Measurements from ENCODE around the gene RUNDC3A.
A peak's percentile ranks its signal among the peaks of the same experiment; 100 is the strongest.

Gene RUNDC3A

GRCh38 chr17:44308320-44308818, at the start of gene RUNDC3A:
TSS of gene RUNDC3A (plus strand) at chr17:44308601. CDS start at chr17:44308833, 232 bp downstream.
- DNase-seq (ENCODE audit: low spot score), result peak; percentile 98

GRCh38 chr17:44258811-44259351, 49.5 kb upstream of the RUNDC3A start:
- no peak for DNase-seq (ENCODE audit: low spot score)

DNA sequence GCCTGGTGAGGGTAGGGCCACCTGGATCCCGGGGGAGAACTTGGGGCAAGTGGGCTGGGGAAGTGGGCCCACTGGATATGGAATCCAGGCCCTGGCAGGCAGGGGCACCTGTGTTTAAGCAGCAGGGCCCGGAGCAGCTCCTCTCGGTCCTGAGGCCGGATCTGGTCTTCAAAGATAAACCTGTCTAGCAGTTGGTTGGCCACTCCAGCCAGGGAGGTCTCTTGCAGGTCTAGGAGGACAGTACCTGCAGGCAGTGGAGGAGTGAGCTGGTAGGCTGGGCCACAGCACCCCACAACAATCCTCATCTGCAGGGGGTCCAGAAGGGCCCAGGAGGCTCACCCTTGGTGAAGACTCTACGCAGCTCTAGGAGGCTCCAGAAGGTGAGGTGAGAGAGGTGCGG, 48.1 kb upstream of the RUNDC3A start:
- no peak for DNase-seq (ENCODE audit: low spot score)

GRCh38 chr17:44262654-44263225, 45.7 kb upstream of the RUNDC3A start:
- no peak for DNase-seq (ENCODE audit: low spot score)

DNA sequence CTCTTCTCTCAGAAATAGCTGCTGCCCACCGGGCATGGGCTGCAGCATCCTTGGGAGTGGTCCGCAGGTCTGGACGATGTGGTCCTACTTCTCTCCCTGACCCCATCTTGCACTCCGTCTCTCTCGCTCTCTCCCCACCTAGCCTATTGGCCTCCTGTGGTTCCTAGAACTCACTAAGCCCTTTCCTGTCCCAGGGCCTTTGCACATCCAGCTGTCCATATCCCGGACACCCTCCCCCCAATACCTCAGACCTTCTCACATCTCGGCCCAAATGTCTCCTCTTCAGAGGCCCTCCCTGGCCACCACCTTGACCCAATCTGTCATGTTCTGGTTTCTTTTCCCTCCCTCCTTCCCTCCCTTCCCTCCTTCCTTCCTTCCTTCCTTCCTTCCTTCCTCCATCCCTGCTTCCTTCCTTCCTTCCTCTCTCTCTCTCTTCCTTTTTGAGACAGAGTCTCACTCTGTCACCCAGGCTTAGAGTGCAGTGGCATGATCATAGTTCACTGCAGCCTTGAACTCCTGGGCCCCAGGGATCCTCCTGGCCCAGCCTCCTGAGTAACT, 45.0 kb upstream of the RUNDC3A start:
- DNase-seq (ENCODE audit: low spot score), result no peak

DNA sequence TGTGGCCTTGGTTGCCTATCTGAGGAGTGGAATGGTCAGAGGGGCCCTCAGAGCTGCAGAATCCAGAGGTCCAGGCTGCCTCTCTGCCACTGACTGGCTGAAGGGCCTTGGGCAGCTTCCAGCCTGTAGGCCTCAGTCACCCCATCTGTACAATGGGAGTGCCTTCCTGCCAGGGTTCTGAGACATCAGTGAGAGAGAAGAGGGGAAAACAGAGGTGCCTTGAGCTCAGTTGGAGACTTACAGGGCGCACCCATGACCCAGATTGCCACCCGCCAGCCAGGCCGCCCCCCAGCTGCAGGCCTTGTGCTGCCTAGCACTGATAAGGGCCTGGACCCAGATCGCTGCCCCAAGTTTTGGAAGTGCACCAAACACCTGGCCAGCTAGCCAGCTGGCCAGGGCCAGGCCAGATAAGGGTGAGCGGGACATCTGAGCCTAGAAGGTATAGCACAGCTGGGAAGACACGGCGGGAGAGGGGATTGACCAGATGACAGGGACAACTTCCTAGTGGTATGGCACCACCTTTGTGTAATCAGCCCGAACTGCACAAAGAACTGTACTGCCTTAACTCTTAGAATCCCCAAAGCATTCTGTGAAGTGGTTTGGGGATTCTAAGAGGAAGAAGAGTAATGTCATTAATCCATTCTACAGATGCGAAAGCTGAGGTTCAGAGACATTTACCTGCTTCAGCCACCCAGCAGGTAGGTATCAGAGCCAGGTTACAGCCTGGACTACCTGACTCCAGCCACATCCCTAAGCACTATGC, 41.8 kb upstream of the RUNDC3A start:
- DNase-seq (ENCODE audit: low spot score), result no peak

DNA sequence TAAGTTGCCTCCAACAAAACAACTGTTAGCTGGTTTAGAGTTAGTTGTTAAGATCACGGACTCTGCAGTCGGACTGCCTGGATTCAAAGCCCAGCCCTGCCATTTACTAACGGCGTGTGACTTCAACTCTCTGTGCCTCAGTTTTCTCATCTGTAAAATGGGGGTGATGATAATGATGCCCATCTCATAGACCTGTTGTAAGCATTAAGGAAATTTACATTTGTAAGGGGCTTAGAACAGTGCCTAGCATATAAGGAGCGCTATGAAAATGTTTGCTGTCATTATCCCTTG, 41.3 kb upstream of the RUNDC3A start:
- DNase-seq (ENCODE audit: low spot score), result no peak

- peak; percentile 28 for DNase-seq (ENCODE audit: low spot score)
These were observed 40.4 kb upstream of the RUNDC3A start, which contains the start of gene SLC4A1 for GRCh38 chr17:44267818-44268490. TSS of gene SLC4A1 (minus strand) at chr17:44268135. CDS start at chr17:44262866, 5,269 bp downstream.

DNA sequence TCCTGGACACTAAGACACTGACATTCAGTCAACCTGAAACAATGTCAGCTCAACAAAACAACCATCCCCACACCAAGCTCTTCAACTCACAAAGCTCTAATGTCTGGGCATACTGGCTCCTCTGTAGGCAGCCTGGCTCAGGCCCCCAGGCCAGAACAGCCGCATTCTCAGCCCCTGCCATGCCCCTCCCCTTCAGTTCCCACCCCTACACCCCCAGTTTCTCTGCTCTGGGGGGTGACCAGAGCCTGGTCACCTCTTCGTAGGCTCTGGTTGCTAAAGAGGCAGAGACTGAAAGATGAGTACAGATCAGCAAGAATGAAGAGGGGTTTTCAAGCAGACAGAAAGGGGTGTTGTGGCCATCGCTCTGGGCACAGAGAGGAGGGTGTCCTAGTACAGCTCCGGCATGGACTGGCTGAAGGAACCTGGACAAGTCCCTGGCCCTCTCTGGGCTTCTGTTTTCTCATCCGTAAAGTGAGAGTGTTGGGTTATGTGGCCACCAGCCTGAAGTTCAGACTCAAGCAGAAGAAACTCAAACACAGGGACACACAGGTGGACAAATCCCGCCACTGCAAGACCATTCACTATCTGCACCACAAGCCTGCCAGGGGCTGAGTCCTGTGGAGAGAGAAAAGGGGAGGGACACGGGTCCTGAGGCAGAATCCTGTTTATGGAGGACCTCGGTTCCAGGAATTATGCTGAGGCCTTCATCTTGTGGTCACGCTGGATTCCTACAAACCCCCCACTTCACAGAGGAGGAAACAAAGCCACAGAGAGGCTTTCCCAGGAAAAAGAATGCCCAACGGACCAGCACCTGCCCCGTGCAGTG, 39.5 kb upstream of the RUNDC3A start:
- no peak for DNase-seq (ENCODE audit: low spot score)

DNA sequence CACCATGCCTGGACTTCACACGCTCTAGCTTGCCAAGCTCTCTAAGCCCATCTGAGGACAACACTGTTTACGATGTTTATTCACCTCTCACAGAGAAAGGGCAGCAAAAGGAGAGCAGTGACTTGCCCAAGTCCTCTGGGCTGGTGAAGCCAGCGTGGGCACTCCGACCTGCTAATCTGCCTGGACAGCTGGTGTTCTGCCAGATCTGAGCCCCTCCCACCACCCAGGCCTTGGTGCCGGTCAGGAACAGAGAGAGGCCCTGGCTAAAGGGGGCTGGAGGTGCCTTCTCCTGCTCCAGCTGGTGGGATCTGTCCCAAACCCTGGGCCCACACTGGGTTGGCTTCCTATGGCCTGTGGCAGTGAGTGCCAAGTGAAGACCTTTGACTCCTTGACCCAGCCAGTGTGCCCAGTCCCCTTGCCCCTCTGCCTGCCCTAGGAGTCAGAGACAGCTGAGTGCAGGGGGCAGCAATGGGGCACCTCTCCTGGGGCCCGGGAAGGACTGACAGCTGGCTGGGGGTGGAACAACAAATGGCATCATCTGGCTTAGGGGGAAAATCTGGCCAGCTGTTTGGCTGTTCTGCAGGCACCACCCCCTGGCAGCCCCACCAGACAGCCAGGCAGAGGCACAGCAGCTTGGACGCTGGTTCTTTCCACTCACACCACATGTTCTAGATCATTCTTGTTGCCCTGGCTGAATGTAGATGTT, 38.7 kb upstream of the RUNDC3A start:
- no peak for DNase-seq (ENCODE audit: low spot score)

DNA sequence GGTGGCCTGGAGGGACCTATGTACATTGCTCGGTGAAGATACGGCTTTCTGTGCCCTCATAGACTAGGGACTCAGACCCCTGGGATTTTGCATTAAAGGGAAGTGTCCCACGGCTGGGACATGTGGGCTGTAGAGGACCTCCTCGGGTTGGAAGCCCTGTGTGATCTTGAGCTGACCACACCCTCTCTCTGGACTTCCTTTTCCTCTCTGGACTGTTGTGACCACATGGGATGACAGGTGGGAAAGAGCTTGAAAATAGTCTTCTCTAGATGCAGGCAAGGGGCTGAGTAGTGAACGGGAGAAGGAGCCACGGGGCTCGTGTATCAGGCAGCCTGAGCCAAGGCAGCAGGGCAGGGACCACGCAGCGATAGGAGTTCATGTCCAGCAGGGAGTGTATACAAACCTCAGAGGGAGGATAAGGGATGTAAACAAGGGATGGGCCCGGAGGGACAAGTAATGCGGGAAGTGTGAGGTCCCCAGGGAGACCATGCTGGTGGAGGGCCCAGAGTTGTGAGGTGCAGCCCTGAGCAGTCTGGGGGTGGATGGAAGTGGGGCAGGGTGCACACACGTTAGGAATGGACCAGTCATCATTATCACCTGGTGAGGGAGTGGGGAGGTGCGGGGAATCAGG, 36.0 kb upstream of the RUNDC3A start:
- DNase-seq (ENCODE audit: low spot score), result peak; percentile 8

GRCh38 chr17:44272954-44273353, 35.4 kb upstream of the RUNDC3A start:
- DNase-seq (ENCODE audit: low spot score), result peak; percentile 9

- DNase-seq (ENCODE audit: low spot score), result peak; percentile 33
These were observed 34.8 kb upstream of the RUNDC3A start for GRCh38 chr17:44273607-44274006.

GRCh38 chr17:44277976-44278375, 30.4 kb upstream of the RUNDC3A start:
- DNase-seq (ENCODE audit: low spot score), result no peak

DNA sequence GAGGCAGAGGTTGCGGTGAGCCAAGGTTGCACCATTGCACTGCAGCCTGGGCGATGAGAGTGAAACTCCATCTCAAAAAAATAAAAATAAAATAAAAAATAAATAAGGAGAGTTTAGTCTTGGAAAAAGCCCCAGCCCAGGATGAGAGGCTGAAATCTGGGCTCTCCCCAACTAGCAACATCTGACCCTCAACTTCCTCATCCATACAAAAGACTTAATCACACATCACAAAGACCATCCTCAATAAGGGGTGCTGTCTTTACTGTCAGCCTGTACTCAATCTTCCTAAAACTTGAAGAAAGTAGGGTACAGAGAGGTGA, 29.1 kb upstream of the RUNDC3A start:
- no peak for DNase-seq (ENCODE audit: low spot score)

- DNase-seq (ENCODE audit: low spot score), result peak; percentile 75
These were observed 28.6 kb upstream of the RUNDC3A start for GRCh38 chr17:44279666-44280391.

- DNase-seq (ENCODE audit: low spot score), result no peak
These were observed 27.9 kb upstream of the RUNDC3A start for GRCh38 chr17:44280392-44280937.

DNA sequence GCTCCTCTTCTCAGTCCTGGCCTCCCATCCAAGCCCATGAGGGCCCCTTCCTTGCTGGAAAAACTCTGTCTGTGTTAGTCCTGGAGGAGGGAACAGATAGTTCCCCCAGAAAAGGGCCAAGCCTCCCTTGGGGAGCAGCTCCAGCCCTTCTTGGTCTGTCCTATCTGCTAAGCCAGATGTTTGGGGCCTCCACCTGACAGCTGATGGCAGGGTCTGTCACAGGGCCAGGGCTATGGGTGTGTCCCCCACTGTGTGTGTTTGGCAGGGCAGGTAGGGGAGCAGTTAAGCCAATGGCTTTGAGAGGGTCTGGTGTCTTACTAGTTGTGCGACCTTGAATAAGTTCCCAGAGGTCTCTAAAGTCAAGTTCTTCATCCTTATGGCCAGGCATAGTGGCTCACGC, 26.8 kb upstream of the RUNDC3A start:
- no peak for DNase-seq (ENCODE audit: low spot score)

DNA sequence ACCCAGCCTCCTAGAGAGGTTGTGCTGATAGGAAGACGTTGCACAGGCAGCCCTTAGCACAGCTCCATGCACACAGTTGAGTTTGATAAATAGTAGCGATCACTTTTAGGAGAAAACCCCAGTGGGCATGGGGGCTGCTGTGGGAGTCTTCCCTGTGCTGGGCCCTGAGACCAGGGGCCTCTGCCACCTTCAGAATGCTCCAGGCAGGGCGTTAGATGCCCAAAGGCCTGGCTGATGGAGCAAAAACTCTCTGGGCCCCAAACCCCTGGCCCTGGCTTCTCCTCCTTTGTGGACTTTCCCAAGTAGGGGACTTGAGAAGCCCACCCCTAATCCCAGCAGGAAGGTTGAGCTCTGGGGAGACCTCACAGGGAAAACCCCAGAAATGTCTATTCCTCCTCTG, 26.1 kb upstream of the RUNDC3A start:
- no peak for DNase-seq (ENCODE audit: low spot score)

Data from iPS-NIHi11 (cell line).